Prostate gland (tissue), 2 donors: Measurements from ENCODE around the gene IL21R. TPM values are rescaled to one million over a fixed set of nuclear protein-coding genes. Genes with fewer than 3 reads are reported as not detected.
"Not testable (repeated sequence)": the region's sequence is repeated elsewhere in the genome, so short reads cannot be mapped to it uniquely, and the experiment has no call there.

Experiments used
- DNase-seq: peaks from one replicate; pipeline ENCODE4 v3.0.0-alpha.2; 2019; ENCODE audit warnings: low spot score
- H3K27ac ChIP-seq, 2 donors: fragments of 200-600 bp; sonication (generic); 2 replicates each; pipeline ENCODE4 v1.5.1; 2017 to 2019
- H3K27me3 ChIP-seq: fragments of 200-600 bp; sonication (generic); replicated peaks from 2 replicates; pipeline ENCODE4 v1.5.1; 2019; ENCODE audit not compliant: insufficient read depth
- H3K36me3 ChIP-seq, 2 donors: fragments of 200-600 bp; sonication (generic); 1 replicate in 1 of 2; 2 replicates in 1 of 2; pipeline versions ENCODE4 v1.5.1 to v1.8.1; 2017 to 2019
- H3K4me1 ChIP-seq: fragments of 200-600 bp; sonication (generic); replicated peaks from 2 replicates; pipeline ENCODE4 v1.5.1; 2019
- H3K4me3 ChIP-seq, 2 donors: fragments of 200-600 bp; sonication (generic); 2 replicates each; pipeline ENCODE4 v1.5.1; 2017 to 2019
- H3K9me3 ChIP-seq: fragments of 200-600 bp; sonication (generic); 2 replicates; pipeline ENCODE4 v1.5.1; 2017
- CTCF ChIP-seq, 4 experiments: fragments of 200-600 bp in 2 of 4; fragments of 450-650 bp in 2 of 4; sonication (generic) in 2 of 4; IDR thresholded peaks; 1 replicate in 3 of 4; 2 replicates in 1 of 4; pipeline ENCODE4 v1.5.1; 2016 to 2019; ENCODE audit warnings: antibody characterized with exemption in 4 of 4, mild to moderate bottlenecking in 2 of 4, moderate library complexity in 2 of 4
- POLR2A ChIP-seq: fragments of 450-650 bp; IDR thresholded peaks from one replicate; pipeline ENCODE4 v1.6.1; 2016; ENCODE audit warnings: antibody characterized with exemption, mild to moderate bottlenecking
- POLR2AphosphoS5 ChIP-seq: sonication (generic); formaldehyde crosslinking; IDR thresholded peaks from one replicate; pipeline ENCODE4 v1.6.1; 2017; ENCODE audit warnings: antibody characterized with exemption
- WGBS: methylation state at CpG from one replicate; pipeline ENCODE4 v1.1.5; 2018; 5-methylcytosine and 5-hydroxymethylcytosine counted together
- intact Hi-C: fragments of 100-400 bp; cut with DNase I; formaldehyde crosslinking; loops from one replicate; pipeline ENCODE4 v1.14.2; 2022
- total RNA-seq, 2 donors: library from RNA; depleted of rRNA; stranded (reverse); fragments of >200 nt; gene quantifications; one replicate each; pipeline ENCODE4 v1.1.0, GENCODE V29; 2016

IL21R gene
- total RNA-seq, 2 donors from 2014 or later, result 0.32 to 0.57 TPM

GRCh38 chr16:27429981-27430441 is 28.0 kb downstream of the IL21R start:
- no peak for DNase-seq
- H3K4me3 ChIP-seq, result no peak overlapping the region
- intact Hi-C loops, result no loop called here
- no peaks in the 10 kb centered on the region for H3K27me3 ChIP-seq
- no peak overlapping the region for H3K27ac ChIP-seq
- no peak for TF ChIP-seq POLR2AphosphoS5
- no peak for TF ChIP-seq CTCF (IDR thresholded peaks at IDR 0.05)
- TF ChIP-seq POLR2A, result no peak
- no peaks in the 10 kb centered on the region for H3K36me3 ChIP-seq
- 76% methylated on average over 16 of the region's 16 CpGs for WGBS
- no peaks in the 10 kb centered on the region for H3K4me1 ChIP-seq
- no peaks in the 10 kb centered on the region for H3K9me3 ChIP-seq

- H3K27me3 ChIP-seq, result no peaks in the 10 kb centered on the region
- no peaks in the 10 kb centered on the region for H3K4me1 ChIP-seq
- no peak overlapping the region for H3K4me3 ChIP-seq
- no peak overlapping the region for H3K27ac ChIP-seq
- no peak for DNase-seq
- TF ChIP-seq POLR2AphosphoS5 (no peak), CTCF (IDR thresholded peaks at IDR 0.05) (no peak), POLR2A (no peak)
- intact Hi-C loops, result no loop called here
- H3K36me3 ChIP-seq, result no peaks in the 10 kb centered on the region
- H3K9me3 ChIP-seq, result no peaks in the 10 kb centered on the region
- WGBS, result 92% methylated on average over 7 of the region's 7 CpGs
Observed at GRCh38 chr16:27430512-27430911, 28.5 kb downstream of the IL21R start.

GRCh38 chr16:27430923-27431484 is 29.0 kb downstream of the IL21R start:
- intact Hi-C loops, result no loop called here
- DNase-seq, result no peak

GRCh38 chr16:27431773-27432532 is 30.0 kb downstream of the IL21R start:
- Histone ChIP-seq H3K4me1 (no peaks in the 10 kb centered on the region), H3K36me3 (no peaks in the 10 kb centered on the region), H3K27me3 (no peaks in the 10 kb centered on the region), H3K27ac (no peak overlapping the region), H3K4me3 (no peak overlapping the region), H3K9me3 (no peaks in the 10 kb centered on the region)
- intact Hi-C loops, result no loop called here
- TF ChIP-seq CTCF (IDR thresholded peaks at IDR 0.05), result no peak
- TF ChIP-seq POLR2A, result no peak
- no peak for TF ChIP-seq POLR2AphosphoS5
- 74% methylated on average over 15 of the region's 15 CpGs for WGBS
- no peak for DNase-seq

More at GRCh38 chr16:27430923-27431484, 29.0 kb downstream of the IL21R start:
- TF ChIP-seq POLR2A (no peak), CTCF (IDR thresholded peaks at IDR 0.05) (no peak), POLR2AphosphoS5 (no peak)
- Histone ChIP-seq H3K27ac (no peak overlapping the region), H3K27me3 (no peaks in the 10 kb centered on the region), H3K4me3 (no peak overlapping the region), H3K9me3 (no peaks in the 10 kb centered on the region), H3K4me1 (no peaks in the 10 kb centered on the region), H3K36me3 (no peaks in the 10 kb centered on the region)
- WGBS, result 85% methylated on average over 10 of the region's 10 CpGs

GRCh38 chr16:27432558-27432957 is 30.6 kb downstream of the IL21R start:
- Histone ChIP-seq H3K27ac (no peak overlapping the region), H3K4me1 (no peaks in the 10 kb centered on the region), H3K36me3 (no peaks in the 10 kb centered on the region), H3K9me3 (no peaks in the 10 kb centered on the region), H3K27me3 (no peaks in the 10 kb centered on the region), H3K4me3 (no peak overlapping the region)
- WGBS, result 20% methylated on average over 6 of the region's 6 CpGs
- no peak for DNase-seq
- intact Hi-C loops, result no loop called here
- no peak for TF ChIP-seq POLR2A
- TF ChIP-seq POLR2AphosphoS5, result no peak
- TF ChIP-seq CTCF (IDR thresholded peaks at IDR 0.05), result no peak

GRCh38 chr16:27433191-27433590 is 31.2 kb downstream of the IL21R start:
- H3K27ac ChIP-seq, H3K36me3 ChIP-seq, H3K4me3 ChIP-seq, H3K9me3 ChIP-seq, H3K27me3 ChIP-seq, DNase-seq, H3K4me1 ChIP-seq, intact Hi-C loops: not testable (repeated sequence)
- 69% methylated on average over 5 of the region's 5 CpGs for WGBS
